HepG2 (cell line): ENCODE measurements around the gene ACER3. TPM values are rescaled to one million over a fixed set of nuclear protein-coding genes. Genes with fewer than 3 reads are reported as not detected.

ENCODE experiments used
- ATF3 ChIP-seq: sonication (generic); formaldehyde crosslinking; IDR thresholded peaks from 2 replicates; pipeline ENCODE4 v1.4.0; 2020; ENCODE audit warnings: missing genetic modification reagents
- EP300 ChIP-seq, 3 experiments: sonication (generic) in 1 of 3; formaldehyde crosslinking in 1 of 3; IDR thresholded peaks; 2 replicates each; pipeline versions ENCODE4 v1.5.1 to v1.6.1; 2011 to 2020; ENCODE audit warnings: low read depth in 2 of 3, low read length in 2 of 3, borderline replicate concordance in 1 of 3, improper control_type of control experiment in 1 of 3, mild to moderate bottlenecking in 1 of 3, missing genetic modification reagents in 1 of 3, moderate library complexity in 1 of 3
- ETS1 ChIP-seq: sonication (generic); formaldehyde crosslinking; IDR thresholded peaks from 2 replicates; pipeline ENCODE4 v1.4.0; 2020; ENCODE audit warnings: missing genetic modification reagents
- KLF15 ChIP-seq: sonication (generic); formaldehyde crosslinking; IDR thresholded peaks from 2 replicates; pipeline ENCODE4 v1.8.1; 2023; ENCODE audit warnings: borderline replicate concordance, mild to moderate bottlenecking, inconsistent platforms, missing genetic modification reagents, mixed read lengths
- MEIS2 ChIP-seq: sonication (generic); formaldehyde crosslinking; IDR thresholded peaks from 2 replicates; pipeline ENCODE4 v1.9.0; 2021; ENCODE audit warnings: mild to moderate bottlenecking, missing genetic modification reagents
- MTF1 ChIP-seq: sonication (generic); formaldehyde crosslinking; IDR thresholded peaks from 2 replicates; pipeline ENCODE4 v1.5.0; 2020; ENCODE audit warnings: missing genetic modification reagents
- NBN ChIP-seq: fragments of 450-650 bp; conservative IDR thresholded peaks from 2 replicates; pipeline ENCODE4 v1.6.1; 2017
- NFKB2 ChIP-seq: sonication (generic); formaldehyde crosslinking; IDR thresholded peaks from 2 replicates; pipeline ENCODE4 v1.4.0; 2020; ENCODE audit warnings: missing genetic modification reagents, borderline replicate concordance
- PLRG1 ChIP-seq: fragments of 450-650 bp; conservative IDR thresholded peaks from 2 replicates; pipeline ENCODE4 v1.6.1; 2016
- SIX4 ChIP-seq: sonication (generic); formaldehyde crosslinking; IDR thresholded peaks from 2 replicates; pipeline ENCODE4 v1.4.0; 2020; ENCODE audit warnings: missing genetic modification reagents
- SOX13 ChIP-seq, 3 experiments: fragments of 450-650 bp in 1 of 3; sonication (generic) in 1 of 3; formaldehyde crosslinking in 1 of 3; IDR thresholded peaks in 2 of 3; conservative IDR thresholded peaks in 1 of 3; 2 replicates each; pipeline versions ENCODE4 v1.5.0 to v1.6.1; 2016 to 2020; ENCODE audit warnings: antibody characterized with exemption in 1 of 3, mild to moderate bottlenecking in 1 of 3, missing compliant biosample characterization in 1 of 3, missing genetic modification reagents in 1 of 3, moderate library complexity in 1 of 3
- SRSF4 ChIP-seq: fragments of 200-400 bp; formaldehyde crosslinking; IDR thresholded peaks from one replicate; pipeline ENCODE4 v1.6.1; 2018; ENCODE audit warnings: mild to moderate bottlenecking, low read depth, low read length, moderate library complexity; ENCODE audit not compliant: poor library complexity, severe bottlenecking
- STAG1 ChIP-seq: sonication (generic); formaldehyde crosslinking; IDR thresholded peaks from 2 replicates; pipeline ENCODE4 v1.4.0; 2020; ENCODE audit warnings: missing genetic modification reagents
- TEAD3 ChIP-seq: optimal IDR thresholded peaks from 2 replicates; pipeline ENCODE3; 2016; ENCODE audit warnings: borderline replicate concordance
- ZMAT5 ChIP-seq: sonication (generic); formaldehyde crosslinking; IDR thresholded peaks from 2 replicates; pipeline ENCODE4 v1.5.0; 2020; ENCODE audit warnings: mild to moderate bottlenecking, low read depth, missing genetic modification reagents, borderline replicate concordance
- ZNF20 ChIP-seq: sonication (generic); formaldehyde crosslinking; IDR thresholded peaks from 2 replicates; pipeline ENCODE4 v1.4.0; 2020; ENCODE audit warnings: mild to moderate bottlenecking, moderate library complexity, missing genetic modification reagents
- ZNF256 ChIP-seq: sonication (generic); formaldehyde crosslinking; conservative IDR thresholded peaks from 2 replicates; pipeline ENCODE4 v1.4.0; 2020; ENCODE audit warnings: missing genetic modification reagents
- ZNF484 ChIP-seq: sonication (generic); formaldehyde crosslinking; IDR thresholded peaks from 2 replicates; pipeline ENCODE4 v1.5.1; 2020; ENCODE audit warnings: mild to moderate bottlenecking, low read depth, missing genetic modification reagents, borderline replicate concordance
- ZNF614 ChIP-seq: IDR thresholded peaks from 2 replicates; pipeline ENCODE4 v1.6.1; 2018; ENCODE audit warnings: missing biosample characterization, missing genetic modification reagents, inconsistent platforms, borderline replicate concordance
- ZNF879 ChIP-seq: sonication (generic); formaldehyde crosslinking; IDR thresholded peaks from 2 replicates; pipeline ENCODE4 v1.8.1; 2023; ENCODE audit warnings: missing genetic modification reagents
- ZSCAN22 ChIP-seq: sonication (generic); formaldehyde crosslinking; IDR thresholded peaks from 2 replicates; pipeline ENCODE4 v1.4.0; 2020; ENCODE audit warnings: mild to moderate bottlenecking, missing genetic modification reagents
- polyA plus RNA-seq, 8 experiments: library from polyadenylated mRNA; depleted of rRNA in 3 of 8; stranded (reverse) in 7 of 8; unstranded in 1 of 8; fragments of >200 nt; fragmentation: Illumina TruSeq in 4 of 8; extraction: Trizol in 4 of 8; gene quantifications; 2 replicates each; pipeline versions ENCODE4 v1.2.1 to v1.2.3, GENCODE V29; 2011 to 2016; ENCODE audit warnings: low read depth in 4 of 8, missing spikeins in 1 of 8, mixed read lengths in 1 of 8; ENCODE audit not compliant: insufficient read depth in 1 of 8
- total RNA-seq, 5 experiments: library from RNA; depleted of rRNA; stranded (reverse); fragments of >200 nt; fragmentation: Illumina TruSeq; extraction: Trizol; gene quantifications; 2 replicates each; pipeline ENCODE4 v1.2.3, GENCODE V29; 2016; ENCODE audit warnings: low read depth in 1 of 5
- TF ChIP-seq, protein P1 (sequence below): sonication (generic); formaldehyde crosslinking; IDR thresholded peaks from 2 replicates; pipeline ENCODE4 v1.4.0; 2020; ENCODE audit warnings: missing genetic modification reagents
- TF ChIP-seq, protein P2 (sequence below): sonication (generic); formaldehyde crosslinking; IDR thresholded peaks from 2 replicates; pipeline ENCODE4 v1.9.0; 2022; ENCODE audit warnings: missing genetic modification reagents, mild to moderate bottlenecking, borderline replicate concordance

The ACER3 gene
- total and polyA plus RNA-seq, 2 of the 13 experiments (the other 11 are each of a cell fraction or from before 2014, with no cell fraction given) = 6.0 to 9.8 TPM

DNA sequence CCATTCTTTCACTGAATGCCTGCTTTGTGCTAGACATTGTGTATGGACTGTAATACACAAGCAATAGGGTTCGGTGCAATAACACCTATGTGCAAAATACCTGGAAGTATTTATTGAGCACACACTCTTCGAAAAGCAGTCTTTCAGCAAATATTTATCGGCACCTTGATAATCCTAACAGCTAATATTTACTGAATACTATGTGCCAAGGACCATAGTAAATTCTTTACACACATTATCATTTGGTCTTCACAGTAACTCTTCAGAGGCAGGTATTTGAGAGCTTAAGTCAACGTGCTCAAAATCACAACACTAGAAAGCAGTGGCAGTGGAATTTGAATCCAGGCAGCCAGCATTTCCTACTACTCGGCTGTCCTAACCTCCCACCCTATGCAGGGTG, 175.7 kb downstream of the ACER3 start (continued):
- TF ChIP-seq MTF1 (CRISPR knock-in tag) (no peak), SRSF4 (no peak), PLRG1 (no peak), ATF3 (no peak), ZNF256 (no peak), ZSCAN22 (no peak), KLF15 (CRISPR knock-in tag) (no peak), TEAD3 (CRISPR knock-in tag) (peak; percentile 87), ZNF879 (no peak), ZNF484 (CRISPR knock-in tag) (no peak), STAG1 (no peak), SOX13 (IDR thresholded peaks at IDR 0.05) (0 out of 2 replicates have a peak, but pooled peaks have one; percentile 36), SOX13 (CRISPR knock-in tag; conservative IDR thresholded peaks at IDR 0.05 in 1 of 2, IDR thresholded peaks at IDR 0.05 in 1 of 2) (peak in 1 of 2 experiments; percentile 88; a peak in 2 of 4 replicates), NFKB2 (CRISPR knock-in tag) (no peak), ZMAT5 (CRISPR knock-in tag) (no peak), NBN (no peak), ZNF20 (CRISPR knock-in tag) (no peak), ETS1 (CRISPR knock-in tag) (no peak), SIX4 (CRISPR knock-in tag) (no peak), EP300 (IDR thresholded peaks at IDR 0.05; ENCODE audit: low read depth in 2 of 2, low read length in 2 of 2) (peak in 1 of 2 experiments; percentile 46; a peak in 2 of 4 replicates), EP300 (CRISPR knock-in tag; IDR thresholded peaks at IDR 0.05; ENCODE audit: borderline replicate concordance) (no peak), MEIS2 (CRISPR knock-in tag) (no peak), ZNF614 (CRISPR knock-in tag) (no peak)
- TF ChIP-seq, protein P1, sequence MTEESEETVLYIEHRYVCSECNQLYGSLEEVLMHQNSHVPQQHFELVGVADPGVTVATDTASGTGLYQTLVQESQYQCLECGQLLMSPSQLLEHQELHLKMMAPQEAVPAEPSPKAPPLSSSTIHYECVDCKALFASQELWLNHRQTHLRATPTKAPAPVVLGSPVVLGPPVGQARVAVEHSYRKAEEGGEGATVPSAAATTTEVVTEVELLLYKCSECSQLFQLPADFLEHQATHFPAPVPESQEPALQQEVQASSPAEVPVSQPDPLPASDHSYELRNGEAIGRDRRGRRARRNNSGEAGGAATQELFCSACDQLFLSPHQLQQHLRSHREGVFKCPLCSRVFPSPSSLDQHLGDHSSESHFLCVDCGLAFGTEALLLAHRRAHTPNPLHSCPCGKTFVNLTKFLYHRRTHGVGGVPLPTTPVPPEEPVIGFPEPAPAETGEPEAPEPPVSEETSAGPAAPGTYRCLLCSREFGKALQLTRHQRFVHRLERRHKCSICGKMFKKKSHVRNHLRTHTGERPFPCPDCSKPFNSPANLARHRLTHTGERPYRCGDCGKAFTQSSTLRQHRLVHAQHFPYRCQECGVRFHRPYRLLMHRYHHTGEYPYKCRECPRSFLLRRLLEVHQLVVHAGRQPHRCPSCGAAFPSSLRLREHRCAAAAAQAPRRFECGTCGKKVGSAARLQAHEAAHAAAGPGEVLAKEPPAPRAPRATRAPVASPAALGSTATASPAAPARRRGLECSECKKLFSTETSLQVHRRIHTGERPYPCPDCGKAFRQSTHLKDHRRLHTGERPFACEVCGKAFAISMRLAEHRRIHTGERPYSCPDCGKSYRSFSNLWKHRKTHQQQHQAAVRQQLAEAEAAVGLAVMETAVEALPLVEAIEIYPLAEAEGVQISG (CRISPR knock-in tag) = no peak
- TF ChIP-seq, protein P2, sequence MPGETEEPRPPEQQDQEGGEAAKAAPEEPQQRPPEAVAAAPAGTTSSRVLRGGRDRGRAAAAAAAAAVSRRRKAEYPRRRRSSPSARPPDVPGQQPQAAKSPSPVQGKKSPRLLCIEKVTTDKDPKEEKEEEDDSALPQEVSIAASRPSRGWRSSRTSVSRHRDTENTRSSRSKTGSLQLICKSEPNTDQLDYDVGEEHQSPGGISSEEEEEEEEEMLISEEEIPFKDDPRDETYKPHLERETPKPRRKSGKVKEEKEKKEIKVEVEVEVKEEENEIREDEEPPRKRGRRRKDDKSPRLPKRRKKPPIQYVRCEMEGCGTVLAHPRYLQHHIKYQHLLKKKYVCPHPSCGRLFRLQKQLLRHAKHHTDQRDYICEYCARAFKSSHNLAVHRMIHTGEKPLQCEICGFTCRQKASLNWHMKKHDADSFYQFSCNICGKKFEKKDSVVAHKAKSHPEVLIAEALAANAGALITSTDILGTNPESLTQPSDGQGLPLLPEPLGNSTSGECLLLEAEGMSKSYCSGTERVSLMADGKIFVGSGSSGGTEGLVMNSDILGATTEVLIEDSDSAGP = no peak
